ENCODE measurements around the gene GRIN3B.

The GRIN3B gene

DNA sequence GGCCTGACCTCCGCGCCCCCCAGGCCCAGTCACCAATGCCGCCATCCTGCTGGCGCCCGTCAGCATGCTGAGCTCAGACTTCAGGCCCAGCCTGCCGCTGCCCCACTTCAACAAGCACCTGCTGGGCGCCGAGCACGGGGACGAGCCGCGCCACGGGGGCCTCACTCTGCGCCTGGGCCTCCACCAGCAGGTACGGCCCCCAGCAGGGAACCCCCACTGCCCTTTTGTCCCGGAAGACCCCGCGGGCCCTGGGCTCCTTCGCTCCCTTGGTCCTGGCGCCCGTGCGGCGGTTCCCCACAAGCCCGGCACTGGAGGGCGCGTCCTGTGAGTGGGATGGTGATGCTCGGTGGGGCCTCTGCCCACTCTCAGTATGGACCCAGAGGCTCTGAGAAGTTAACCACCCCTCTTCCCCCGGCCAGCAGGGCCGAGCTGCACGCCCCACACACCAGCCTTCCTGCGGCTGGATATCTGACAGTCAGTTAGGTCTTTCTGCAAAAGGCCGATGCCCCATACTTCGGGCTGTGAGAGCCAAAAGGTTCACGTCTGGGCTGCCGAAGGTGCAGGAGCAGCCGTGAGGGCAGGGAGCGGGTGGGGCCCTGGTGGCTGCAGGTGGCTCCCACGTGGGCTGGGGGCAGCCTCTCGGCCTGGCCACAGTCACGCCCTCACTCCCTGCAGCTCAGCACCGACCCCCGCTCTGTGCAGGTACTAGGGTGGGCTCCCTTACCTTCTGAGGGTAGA, 8.1 kb upstream of the GRIN3B start:
- no peak for DNase-seq

DNA sequence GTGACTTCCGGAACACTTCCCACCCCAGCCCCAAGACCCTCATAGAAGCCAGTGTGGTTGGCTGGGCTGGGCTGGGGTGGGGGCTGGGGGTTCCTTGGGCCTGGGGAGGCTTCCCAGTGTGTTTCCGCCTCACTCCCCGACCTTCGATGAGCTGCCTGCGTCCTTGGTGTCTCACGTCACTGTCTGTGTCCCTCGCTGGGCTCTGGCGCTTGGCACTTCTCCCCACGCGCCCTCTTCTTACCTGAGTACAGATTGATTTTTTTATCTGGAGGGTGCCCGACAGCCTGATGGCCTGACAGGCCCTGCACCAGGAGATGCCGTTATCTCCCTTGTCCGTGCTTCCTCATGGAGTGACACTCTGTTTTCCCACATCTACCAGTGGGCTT, 7.6 kb upstream of the GRIN3B start:
- DNase-seq: no peak

DNA sequence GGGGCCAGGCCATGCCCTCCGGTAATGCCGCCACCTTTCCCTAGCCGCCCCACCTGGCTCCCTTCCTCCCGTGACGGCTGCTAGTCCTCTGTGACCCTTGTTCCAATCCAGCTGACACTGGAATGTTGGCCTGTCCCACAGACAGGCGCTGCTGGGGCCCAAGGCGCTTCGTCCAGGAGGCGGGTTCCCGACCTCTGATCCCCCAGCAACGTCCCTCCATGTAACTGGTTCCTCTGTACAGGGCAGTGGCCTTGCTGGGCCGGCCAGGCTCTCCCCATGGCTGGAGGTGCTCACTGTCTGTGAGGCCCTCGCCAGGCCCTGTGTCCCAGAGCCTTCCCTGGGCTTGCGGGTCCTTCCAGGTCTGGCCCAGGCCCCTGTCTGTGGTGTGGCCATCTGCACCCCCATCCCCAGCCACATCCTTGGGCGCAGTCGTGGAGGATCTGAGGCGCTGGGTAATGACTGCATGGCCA, 6.8 kb upstream of the GRIN3B start:
- DNase-seq: no peak

DNA sequence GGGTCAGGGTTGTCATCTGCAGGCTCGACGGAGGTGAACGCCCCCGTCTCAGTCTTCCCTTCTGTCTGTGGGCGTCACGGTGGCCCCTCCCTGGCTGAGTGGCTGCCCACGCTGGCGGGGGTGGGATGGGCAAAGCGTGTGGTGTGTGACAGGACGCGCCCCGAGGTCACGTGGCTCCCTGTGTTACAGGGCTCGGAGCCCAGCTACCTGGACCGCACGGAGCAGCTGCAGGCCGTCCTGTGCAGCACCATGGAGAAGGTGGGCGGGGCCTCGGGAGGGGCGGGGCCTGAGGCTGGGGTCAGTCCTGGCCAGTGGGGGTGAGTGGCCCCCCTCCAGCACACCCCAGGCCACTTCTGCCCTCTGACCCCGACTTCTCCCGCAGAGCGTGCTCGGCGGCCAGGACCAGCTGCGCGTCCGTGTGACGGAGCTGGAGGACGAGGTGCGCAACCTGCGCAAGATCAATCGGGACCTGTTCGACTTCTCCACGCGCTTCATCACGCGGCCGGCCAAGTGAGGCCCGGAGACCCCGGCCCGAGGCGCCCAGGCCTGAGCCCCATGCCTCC, 6.3 kb upstream of the GRIN3B start:
- DNase-seq: no peak

DNA sequence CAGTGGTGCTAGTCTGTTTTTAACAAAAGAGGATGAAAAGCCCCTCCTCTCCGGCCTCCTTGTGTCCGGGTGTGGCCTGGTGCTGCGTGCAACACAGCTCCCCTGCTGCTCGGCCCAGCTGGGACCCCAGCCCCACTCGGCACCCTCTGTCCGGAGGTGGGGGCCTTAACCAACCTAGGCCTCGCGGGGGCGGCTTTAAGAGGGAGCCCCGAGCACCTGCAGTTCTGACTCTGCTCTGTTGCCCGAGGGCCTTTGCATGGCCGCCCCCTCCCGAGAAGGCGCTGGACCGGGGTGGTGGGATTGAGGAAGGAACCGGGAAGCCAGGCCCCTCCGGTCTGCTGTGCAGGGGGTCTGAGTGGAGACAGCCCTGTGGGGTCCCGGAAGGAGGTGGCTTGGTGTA, 5.7 kb upstream of the GRIN3B start:
- no peak for DNase-seq

DNA sequence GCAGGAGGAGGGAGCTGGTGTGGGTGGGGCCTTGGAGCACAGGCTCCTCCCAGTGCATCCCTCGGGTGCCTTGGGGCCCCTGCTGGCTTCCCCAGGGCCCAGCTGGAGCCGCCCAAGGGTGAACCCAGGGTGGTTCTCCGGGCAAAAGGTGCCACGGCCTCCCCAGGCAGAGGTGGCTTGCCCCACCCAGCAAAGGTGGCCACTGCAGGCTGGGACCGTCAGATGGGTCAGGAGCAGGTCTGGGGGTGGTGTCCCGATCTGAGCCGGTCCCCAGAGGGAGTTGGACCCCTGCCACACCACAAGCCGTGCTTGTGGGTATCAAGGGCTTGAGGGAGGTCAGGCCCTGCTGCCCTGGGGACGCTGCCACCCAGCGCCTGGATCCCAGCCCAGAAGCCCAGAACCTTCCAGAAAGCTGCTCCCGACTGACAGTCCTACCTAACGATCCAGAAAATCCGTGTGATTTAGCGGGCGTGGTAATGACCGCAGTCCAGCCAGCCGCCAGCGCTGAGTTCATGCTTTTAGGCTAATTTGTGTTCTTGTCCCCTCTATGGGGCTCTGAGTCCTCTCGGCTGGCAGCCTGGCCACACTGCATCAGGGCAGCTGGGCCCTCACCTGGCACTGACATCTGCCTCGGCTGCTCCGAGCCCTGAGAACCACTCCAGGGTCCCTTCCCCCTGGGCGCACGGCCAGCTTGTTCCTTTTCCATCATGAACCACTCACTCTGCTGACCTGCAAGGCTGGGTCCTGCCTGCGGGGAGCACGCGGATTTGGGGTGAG, 5.0 kb upstream of the GRIN3B start:
- DNase-seq: no peak

DNA sequence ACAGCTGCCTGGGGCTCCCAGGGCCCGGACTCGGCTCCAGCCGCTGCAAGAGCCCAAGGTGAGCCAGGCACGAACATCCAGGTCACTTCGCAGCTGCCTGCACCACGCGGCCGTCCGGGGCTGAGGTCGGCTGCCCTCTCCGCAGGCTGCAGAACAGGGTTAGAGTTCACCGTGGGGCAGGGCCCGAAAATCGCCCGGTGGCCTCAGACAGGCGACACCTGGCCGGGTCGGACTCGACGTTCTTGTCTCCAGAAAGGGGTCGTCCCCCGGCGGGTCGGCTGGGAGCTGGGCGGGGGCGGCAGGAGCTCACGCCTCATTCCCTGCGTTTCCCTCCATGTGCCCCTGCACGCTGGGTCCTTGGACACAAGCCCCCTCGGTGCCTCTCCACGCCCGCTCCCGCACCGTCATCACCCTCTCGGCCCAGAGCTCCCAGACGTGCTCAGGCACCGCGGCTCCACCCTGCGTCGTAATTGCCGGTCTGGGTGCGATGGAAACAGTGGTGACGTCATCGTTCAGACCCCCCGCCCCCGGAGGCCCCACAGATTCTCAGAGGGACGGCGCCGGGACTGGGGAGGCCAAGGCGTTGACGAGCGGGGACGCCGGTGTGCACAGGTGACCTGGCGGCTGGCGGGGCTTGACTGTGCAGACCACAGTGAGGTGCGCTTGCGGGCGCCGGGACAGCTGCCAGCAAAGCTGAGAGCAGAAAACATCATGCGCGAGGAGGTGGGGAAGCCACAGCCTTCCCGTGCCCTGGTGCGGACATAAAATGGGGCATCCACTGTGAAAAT, 4.0 kb upstream of the GRIN3B start:
- DNase-seq: peak; percentile 66

DNA sequence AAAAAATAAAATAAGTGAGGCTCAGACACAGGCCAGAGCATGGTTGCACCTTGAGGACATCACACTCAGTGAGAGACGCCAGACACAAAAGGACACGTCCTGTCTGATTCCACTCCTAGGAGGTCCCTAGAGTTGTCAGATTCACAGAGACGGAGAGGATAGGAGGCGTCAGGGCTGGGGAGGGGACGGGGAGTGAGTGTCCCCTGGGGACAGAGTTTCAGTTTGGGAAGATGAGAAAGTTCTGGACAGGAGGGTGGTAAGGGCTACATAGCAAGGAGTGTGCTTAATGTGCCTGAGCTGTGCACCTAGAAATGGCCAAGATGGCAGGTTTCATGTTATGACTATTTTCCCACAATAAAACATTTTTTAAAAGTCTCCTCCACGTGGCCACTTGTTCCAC, 2.2 kb upstream of the GRIN3B start:
- DNase-seq: no peak

DNA sequence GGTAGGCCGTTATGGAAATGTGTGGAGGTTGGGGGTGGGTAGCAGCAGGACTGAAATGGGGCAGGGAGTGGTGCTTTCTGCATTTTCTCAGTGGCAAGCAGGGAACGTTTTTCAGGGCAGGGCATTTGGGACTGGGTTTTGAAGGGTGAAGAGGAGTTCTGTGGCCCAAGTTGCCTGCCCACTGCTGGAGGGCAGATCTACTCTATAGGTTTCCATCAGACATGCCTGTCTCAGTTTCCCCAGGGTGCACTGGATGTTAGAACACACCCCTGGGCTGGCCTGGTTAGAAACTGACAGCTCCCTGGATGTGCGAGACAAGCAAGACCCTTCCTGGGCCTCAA, 870 bp upstream of the GRIN3B start:
- no peak for DNase-seq

DNA sequence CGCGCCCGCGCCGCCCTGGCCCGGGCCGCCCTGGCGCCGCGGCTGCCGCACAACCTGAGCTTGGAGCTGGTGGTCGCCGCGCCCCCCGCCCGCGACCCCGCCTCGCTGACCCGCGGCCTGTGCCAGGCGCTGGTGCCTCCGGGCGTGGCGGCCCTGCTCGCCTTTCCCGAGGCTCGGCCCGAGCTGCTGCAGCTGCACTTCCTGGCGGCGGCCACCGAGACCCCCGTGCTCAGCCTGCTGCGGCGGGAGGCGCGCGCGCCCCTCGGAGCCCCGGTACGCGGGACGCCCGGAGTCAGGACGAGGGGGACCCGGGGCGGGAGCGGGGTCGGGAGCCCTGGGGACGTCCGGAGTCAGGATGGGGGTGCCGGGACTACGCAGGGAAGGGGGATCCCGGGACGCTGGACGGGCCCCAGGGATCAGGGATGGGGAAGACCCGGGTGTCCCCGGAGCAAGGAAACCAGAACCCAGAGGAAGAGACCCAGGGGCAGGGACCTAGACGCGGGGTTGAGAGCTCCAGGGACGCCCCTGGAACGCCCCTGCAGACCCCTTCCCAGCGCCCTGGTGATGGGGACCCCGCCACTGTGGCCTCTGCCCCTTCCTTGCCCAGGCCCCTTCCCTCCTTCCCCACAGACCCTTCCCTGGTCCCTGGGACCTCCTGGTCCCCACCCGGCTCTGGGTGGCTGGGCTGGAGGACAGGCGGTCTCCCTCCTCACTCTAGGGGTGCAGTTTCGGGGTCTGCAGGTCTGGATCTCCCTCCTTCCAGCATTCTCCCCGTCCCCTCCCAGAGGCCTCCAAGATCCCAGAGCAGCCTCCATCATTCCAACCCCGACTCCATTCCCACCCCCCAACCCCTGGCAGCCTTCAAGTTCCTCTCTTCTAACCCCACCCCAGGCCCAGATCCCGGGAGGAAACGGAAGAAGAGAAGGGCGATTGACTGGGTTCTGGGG, 645 bp downstream of the GRIN3B start:
- no peak for DNase-seq

DNA sequence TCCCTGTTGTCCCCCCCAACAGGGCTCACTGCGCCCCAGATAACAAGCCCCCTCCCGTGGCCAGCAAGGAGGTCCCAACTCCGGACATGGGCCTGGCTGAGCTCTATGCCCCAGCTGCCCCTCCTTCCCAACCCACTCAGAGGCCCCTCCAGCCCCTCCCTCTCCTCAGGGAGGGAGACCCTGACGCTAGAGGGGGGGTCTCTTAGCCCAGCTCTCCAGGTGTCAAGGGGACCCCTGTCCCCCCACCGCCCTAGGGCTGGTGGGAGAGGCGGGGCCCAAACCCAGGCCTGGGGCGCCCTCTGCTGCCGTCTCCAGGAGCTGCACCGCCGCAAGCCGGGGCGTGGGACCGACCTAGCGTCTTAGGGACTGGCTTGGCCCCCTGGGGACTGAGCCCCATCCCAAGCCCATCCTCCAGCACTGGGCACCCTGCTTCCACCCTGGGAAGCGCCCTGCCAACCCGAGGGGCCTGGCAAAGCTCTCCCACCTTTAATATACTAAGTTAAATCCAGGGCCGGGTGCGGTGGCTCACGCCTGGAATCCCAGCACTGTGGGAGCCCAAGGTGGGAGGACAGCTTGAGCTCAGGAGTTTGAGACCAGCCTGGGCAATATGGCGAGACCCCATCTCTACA, 1.4 kb downstream of the GRIN3B start:
- peak; percentile 69 for DNase-seq

DNA sequence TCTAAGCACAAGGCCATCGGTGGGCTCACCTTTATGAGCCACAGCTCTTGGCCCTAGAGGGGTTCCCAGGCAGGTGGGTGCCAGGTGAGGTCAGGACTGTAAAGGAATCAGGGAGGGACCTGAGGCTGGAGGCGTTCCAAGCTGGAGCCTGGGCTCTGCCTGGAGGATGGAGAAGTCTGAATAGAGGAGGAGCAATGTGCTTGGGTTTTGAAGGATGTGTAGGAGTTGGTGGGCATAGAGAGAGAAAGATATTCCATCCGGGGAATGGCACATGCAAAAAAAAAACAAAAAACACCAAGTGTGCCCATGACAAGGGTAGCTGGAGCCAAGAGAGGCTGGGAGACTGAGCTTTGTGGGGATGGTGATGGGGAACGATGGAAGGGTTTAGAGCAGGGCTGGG, 2.4 kb downstream of the GRIN3B start:
- DNase-seq: no peak

DNA sequence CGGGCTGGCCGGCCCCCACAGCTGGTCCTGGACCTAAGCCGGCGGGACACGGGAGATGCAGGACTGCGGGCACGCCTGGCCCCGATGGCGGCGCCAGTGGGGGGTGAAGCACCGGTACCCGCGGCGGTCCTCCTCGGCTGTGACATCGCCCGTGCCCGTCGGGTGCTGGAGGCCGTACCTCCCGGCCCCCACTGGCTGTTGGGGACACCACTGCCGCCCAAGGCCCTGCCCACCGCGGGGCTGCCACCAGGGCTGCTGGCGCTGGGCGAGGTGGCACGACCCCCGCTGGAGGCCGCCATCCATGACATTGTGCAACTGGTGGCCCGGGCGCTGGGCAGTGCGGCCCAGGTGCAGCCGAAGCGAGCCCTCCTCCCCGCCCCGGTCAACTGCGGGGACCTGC, 3.1 kb downstream of the GRIN3B start:
- no peak for DNase-seq

DNA sequence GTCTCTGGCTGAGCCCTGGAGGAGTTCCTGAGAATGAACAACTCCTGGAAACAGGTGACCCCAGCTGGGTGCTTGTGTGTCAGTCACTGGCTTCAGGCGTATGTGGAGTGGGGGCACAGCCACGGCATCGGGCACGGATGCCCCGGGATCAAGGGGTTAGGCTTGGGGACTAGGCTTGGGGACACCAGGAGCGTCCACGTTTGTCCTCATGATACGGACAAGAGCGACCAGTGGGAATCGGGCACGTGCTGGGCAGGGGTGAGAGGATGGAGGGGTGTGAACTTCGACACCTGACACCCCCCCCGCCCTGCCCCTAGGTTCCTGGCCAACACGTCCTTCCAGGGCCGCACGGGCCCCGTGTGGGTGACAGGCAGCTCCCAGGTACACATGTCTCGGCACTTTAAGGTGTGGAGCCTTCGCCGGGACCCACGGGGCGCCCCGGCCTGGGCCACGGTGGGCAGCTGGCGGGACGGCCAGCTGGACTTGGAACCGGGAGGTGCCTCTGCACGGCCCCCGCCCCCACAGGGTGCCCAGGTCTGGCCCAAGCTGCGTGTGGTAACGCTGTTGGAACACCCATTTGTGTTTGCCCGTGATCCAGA, 4.1 kb downstream of the GRIN3B start:
- DNase-seq: no peak

DNA sequence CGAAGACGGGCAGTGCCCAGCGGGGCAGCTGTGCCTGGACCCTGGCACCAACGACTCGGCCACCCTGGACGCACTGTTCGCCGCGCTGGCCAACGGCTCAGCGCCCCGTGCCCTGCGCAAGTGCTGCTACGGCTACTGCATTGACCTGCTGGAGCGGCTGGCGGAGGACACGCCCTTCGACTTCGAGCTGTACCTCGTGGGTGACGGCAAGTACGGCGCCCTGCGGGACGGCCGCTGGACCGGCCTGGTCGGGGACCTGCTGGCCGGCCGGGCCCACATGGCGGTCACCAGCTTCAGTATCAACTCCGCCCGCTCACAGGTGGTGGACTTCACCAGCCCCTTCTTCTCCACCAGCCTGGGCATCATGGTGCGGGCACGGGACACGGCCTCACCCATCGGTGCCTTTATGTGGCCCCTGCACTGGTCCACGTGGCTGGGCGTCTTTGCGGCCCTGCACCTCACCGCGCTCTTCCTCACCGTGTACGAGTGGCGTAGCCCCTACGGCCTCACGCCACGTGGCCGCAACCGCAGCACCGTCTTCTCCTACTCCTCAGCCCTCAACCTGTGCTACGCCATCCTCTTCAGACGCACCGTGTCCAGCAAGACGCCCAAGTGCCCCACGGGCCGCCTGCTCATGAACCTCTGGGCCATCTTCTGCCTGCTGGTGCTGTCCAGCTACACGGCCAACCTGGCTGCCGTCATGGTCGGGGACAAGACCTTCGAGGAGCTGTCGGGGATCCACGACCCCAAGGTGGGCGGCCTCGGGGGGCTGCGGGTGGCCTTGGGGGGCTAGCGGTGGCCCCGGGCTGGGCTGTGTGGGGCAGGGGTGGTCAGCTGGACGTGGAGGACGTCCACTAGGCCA, 4.8 kb downstream of the GRIN3B start:
- no peak for DNase-seq

DNA sequence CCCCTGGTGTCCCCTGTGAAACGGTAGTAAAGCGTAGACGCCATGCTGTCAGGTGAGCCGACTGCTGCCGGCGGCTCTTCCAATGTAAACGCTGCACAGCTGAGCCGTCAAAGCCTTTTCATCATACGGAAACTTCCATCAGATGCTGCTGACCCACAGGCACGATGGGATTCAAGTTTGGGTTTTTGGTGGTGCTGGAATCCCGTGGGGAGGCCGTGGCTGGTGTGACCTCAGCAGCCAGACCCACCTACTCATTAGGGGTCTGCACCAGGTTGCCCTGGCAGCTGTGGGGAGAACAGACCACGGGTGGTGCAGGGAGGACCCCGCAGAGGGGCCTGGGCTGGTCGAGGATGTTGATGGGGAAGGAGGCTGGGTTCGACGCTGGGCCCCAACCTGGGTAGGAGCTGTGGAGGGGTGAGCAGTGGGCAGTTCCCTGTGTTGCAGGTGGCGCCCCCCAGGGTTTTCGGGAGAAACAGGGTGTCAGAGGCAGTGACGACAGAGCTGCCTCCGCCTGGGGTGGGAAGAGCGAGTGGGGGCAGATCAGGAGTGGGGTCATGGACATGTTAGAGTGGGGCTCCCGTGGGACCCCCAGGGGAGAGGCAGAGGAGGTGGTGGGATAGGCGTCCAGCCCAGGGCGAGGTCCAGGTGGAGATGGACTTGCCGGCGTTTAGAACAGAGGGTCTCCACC, 6.6 kb downstream of the GRIN3B start:
- no peak for DNase-seq

DNA sequence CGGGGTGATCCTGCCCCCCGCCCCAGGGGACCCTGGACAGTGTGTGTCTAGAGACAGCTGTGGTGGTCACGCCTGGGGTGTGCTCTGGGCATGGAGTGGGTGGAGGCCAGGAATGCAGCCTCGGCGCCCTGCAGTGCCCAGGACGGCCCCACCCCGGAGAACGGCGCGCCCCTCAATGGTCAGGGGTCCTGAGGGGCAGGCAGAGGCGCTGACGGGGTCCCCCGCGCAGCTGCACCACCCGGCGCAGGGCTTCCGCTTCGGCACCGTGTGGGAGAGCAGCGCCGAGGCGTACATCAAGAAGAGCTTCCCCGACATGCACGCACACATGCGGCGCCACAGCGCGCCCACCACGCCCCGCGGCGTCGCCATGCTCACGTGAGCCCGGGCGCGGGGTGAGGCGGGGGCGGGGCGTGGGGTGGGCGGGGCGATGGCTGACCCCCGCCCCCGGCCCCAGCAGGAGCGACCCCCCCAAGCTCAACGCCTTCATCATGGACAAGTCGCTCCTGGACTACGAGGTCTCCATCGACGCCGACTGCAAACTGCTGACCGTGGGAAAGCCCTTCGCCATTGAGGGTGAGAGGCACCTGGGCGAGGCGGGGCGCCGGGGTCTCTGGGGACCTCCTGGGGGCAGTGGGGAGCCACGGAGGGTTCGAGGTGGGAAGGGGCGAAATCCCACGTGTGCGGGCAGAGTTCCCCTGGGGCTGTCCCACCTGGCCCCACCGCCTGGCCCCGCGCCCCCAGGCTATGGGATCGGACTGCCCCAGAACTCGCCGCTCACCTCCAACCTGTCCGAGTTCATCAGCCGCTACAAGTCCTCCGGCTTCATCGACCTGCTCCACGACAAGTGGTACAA, 7.4 kb downstream of the GRIN3B start:
- no peak for DNase-seq

DNA sequence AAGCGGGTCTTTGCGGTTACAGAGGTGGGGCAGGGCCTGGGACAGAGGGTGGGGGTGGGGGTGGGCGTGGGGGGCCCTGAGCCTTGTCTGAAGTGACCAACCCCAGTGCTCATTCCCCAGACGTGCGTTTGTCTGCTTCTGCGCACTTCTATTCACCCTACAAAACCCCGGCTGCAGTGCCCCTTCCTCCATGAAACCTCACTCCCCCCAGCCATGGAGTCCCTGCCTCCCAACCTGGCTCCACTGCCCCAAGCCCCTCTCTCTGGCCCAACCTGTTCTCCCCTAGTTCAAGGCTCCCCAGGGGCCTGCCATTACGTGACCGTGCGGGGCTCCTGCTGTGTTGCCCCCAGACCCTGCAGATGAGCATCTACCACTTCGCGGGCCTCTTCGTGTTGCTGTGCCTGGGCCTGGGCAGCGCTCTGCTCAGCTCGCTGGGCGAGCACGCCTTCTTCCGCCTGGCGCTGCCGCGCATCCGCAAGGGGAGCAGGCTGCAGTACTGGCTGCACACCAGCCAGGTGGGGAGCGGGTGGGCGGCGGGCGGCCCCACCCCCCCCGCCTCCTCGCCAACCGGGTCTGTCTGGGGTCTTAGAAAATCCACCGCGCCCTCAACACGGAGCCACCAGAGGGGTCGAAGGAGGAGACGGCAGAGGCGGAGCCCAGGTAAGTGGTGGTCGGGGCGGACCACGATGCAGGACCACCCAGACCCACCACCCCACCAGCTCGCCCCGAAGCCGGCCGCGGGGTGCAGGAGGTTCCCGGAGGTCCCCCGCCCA, 8.2 kb downstream of the GRIN3B start:
- DNase-seq: no peak
